Measurements from ENCODE around the gene PTPN4.

Gene PTPN4, protein sequence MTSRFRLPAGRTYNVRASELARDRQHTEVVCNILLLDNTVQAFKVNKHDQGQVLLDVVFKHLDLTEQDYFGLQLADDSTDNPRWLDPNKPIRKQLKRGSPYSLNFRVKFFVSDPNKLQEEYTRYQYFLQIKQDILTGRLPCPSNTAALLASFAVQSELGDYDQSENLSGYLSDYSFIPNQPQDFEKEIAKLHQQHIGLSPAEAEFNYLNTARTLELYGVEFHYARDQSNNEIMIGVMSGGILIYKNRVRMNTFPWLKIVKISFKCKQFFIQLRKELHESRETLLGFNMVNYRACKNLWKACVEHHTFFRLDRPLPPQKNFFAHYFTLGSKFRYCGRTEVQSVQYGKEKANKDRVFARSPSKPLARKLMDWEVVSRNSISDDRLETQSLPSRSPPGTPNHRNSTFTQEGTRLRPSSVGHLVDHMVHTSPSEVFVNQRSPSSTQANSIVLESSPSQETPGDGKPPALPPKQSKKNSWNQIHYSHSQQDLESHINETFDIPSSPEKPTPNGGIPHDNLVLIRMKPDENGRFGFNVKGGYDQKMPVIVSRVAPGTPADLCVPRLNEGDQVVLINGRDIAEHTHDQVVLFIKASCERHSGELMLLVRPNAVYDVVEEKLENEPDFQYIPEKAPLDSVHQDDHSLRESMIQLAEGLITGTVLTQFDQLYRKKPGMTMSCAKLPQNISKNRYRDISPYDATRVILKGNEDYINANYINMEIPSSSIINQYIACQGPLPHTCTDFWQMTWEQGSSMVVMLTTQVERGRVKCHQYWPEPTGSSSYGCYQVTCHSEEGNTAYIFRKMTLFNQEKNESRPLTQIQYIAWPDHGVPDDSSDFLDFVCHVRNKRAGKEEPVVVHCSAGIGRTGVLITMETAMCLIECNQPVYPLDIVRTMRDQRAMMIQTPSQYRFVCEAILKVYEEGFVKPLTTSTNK

DNA sequence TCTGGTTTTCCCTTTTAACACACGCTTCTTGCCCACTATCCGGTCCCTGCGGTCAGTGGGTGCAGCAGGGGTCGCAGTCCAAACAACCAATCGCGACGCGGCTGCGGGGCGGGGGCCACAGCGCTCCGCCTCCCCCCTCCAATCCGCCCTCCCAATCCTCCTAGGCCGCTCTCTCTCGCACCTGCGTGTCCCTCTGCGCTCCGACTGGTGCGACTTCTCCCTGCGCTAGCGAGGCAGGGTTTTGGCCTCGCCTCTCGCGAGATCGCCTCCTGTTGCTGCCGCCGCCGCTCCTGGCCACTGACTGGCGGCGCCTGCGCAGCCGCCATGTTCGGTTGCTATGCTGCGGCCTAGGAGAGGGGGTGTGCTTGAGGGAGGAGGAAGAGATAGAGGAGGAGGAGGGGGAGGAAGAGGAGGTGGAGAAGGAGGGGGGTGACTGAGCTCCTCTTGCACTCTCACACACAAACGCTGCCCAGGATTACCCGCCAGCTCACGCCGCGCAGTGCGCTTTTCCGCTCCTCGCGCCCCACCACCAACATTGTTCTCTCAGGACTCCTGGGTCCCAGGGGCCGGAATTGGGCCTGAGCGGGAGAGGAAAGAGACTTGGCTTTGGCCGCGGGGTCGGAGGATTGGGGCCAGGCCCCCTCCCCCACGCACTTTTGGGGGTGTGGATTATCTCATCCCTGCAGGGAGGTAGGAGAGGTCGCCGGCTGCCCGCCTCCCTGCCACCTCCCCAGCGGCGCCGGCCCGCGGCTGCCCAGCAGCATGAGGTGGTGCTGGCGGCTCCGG is at the start of gene PTPN4:
TSS of gene PTPN4 (plus strand) at position 472 of the 786 bp plus-strand sequence. CDS start 49,932 bp downstream, outside the sequence.
- DNase-seq: peak; percentile 67 to 97 (median 92)

DNA sequence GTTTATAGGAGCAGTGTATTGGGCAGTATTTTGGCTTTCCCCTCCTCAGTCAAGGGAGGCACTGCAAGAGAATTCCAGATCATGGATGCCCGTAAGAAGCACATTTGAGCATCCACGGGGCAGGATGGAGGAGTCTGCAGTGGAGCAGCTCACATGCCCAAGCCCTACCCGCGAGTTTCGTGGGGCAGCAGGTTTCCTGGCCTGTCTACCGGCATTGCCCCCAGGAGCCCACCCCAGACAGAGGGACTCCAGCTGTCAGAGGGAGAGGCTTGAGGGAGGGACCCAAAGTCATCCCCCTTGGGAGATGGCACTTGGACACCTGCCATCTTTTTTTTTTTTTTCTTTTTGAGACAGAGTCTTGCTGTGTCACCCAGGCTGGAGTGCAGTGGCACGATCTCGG is 49.4 kb upstream of the PTPN4 start:
- DNase-seq: no peak

DNA sequence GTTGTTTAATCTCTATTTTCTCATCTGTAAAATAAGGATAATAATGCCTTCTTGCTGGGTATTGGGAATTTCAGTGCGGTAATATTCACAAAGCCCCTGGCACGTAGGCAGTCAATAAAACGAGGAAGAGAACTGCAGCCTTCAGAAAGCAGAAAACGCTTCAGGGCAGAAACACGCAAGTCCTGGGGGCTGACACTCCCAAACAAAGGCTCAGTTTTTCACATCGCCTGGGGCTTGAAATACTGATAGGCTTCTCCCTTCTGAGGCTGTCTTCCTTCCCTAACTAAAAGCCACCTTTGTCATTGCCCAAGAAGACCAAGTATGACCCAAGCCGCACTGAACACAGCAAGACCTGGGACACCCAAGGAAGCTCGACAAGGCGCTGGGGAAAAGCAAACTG is 48.4 kb upstream of the PTPN4 start:
- no peak for DNase-seq

- no peak for DNase-seq
These were observed 47.2 kb upstream of the PTPN4 start for GRCh38 chr2:119712571-119712970.

- DNase-seq: no peak
These were observed 45.8 kb upstream of the PTPN4 start for GRCh38 chr2:119713819-119714490.

- DNase-seq: peak in 2 of 56 donors; percentile 12 to 13
These were observed 44.1 kb upstream of the PTPN4 start for GRCh38 chr2:119715409-119716283.

GRCh38 chr2:119716284-119716672 is 43.4 kb upstream of the PTPN4 start:
- DNase-seq: no peak

DNA sequence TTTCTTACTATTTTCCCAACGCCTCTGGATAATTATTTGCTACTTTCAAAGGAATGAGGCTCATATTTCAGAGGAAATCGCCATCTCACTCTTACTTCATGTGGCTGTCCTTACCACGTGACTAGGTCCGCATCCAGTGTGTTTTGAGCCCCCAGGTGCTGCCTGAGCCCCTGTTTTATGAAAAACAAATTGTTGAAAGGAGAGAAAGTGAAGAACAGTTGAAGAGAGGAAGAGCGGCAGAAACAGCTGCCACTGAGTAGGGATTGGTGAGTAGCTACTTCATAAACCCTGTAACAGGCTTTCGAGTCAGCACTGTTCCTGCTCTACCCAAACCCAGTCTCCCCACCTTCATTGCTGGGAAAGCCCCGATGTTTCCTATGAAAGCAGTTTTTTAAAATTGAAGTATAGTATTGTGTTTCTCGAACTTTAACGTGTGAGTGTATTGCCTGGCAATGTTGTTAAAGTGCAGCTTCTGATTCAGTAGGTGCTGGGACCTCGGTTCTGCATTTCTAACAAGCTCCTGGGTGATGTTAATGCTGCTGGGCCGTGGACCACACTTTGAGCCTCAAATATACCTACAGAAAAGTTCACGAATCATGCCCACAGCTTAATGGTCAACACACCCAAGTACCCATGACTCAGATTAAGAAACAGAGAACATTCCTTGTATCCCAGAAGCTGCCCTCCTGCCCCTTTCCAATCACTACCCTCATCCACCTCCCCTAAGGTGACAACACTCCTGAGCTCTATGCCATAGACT is 41.0 kb upstream of the PTPN4 start:
- no peak for DNase-seq

DNA sequence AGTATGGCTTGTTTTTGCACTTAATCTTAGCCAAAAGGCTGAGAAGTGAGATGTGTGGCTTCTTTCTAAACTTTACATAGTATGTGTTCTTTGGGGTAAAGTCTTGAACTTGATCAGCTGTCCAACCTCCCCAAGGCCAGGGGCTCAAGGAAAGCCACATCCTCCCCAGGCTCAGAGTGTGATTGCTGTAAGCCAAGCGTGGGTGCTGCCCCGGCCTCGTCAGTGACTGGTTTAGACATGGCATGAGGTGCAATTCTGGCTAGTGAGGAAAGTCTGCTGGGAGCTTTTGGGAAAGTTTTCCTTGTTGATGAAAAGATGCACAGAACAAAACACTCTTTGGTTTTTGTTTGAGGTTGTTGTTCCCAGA is 40.5 kb upstream of the PTPN4 start:
- no peak for DNase-seq

DNA sequence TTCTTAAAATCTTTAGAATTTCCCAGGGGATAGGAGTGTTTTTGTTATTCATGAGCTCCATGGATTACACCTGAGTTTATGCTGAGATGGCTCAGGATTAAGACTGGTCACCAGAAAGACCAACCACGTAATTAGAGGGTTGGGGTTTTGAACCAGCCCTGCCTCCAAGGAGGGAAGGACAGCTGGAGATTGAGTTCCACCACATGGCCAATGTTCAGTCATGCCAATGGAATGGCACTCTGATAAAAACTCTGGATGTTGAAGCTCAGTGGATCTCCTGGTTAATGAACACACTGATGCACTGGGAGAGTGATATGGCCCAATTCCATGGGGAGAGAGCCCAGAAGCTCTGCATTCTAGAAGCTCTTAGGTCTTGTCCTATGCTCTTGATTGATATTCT is 38.7 kb upstream of the PTPN4 start:
- DNase-seq: no peak

- DNase-seq: no peak
These were observed 38.3 kb upstream of the PTPN4 start for GRCh38 chr2:119721462-119721861.

- DNase-seq: no peak
These were observed 37.8 kb upstream of the PTPN4 start for GRCh38 chr2:119721904-119722303.

- DNase-seq: peak in 21 of 56 donors; percentile 3 to 61 (median 22)
These were observed 36.5 kb upstream of the PTPN4 start for GRCh38 chr2:119723186-119723585.

DNA sequence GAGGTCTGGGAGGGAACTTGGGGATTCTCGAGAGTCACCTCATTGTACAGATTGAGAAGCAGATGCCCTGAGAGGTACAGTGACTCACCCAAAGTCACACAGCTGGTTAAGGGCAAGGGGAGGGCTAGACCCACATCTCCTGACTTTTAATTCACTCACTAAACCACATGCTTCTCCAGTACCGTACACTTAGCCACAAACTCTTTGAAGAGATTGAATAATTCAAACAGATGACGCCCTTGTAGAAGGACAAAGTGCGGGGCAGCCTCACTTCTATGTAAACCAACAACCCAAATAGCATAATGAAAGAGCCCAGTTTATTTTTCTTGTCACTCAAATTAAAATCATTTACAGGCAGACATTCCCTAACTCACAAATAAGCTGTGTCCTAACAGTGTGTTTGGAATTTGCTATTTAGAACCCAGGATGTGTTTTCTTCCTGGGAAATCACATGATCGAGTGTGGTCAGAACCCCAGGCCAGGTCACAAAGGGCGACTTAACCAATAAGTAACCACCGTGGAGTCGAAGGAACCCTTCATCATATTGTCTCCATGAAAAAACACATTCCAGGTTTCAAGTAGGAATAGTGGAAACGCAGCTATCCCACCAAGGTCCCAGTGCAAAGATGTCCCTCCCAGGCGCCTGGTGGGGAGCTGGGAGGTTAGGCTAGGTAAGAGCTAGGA is 35.8 kb upstream of the PTPN4 start:
- no peak for DNase-seq

DNA sequence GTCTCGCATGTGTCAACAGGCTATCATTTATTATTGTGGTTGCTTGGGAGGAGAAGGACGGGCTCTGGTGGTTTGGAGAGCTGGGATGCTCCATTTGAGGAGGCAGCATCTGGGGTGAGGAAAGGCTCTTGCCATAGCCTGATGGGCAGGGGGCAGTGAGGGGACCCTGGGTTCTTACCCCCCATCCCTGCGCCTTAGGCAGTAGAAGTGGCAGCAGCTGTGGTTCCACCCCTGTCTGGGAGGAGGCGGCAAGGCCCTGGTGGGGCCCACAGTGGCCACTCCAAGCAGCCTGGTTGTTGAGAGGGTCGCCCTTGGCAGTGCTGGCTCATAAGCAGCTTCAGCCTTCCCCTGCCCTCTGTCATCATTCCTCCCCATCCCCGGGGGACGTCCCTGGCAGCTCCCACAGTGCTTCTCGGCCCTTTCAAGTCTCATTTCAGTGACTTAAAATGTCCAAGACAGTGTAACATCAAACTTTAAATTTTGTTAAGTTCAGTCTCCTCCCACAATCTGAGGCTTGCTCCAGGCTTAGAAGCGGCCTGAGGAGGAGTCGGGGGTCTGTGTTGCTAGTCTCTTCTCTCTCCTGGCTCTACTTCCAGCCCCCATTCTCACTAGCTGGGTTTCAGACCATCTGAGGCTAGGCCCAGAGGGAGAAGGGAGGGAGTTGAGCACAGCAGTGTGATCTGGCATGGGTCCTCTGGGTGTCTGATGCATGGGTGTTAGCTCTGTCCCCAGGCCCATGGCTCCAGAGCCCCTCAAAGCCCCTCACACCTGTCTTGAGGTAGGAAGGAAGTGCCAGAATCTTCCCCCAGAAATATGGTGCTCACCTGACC is 34.9 kb upstream of the PTPN4 start:
- DNase-seq: no peak

GRCh38 chr2:119727493-119727892 is 32.2 kb upstream of the PTPN4 start:
- DNase-seq: no peak

- no peak for DNase-seq
These were observed 31.3 kb upstream of the PTPN4 start for GRCh38 chr2:119728421-119728820.
